Spleen (tissue), 11 donors: Measurements from ENCODE around the gene CNTN5. TPM values are rescaled to one million over a fixed set of nuclear protein-coding genes. Genes with fewer than 3 reads are reported as not detected.

Experiments used
- DNase-seq: peaks from one replicate; pipeline ENCODE4 v3.0.0-alpha.2; 2020
- H3K27ac ChIP-seq, 8 donors: fragments of 200-600 bp; sonication (generic) in 7 of 8; 1 replicate in 4 of 8; 2 replicates in 4 of 8; pipeline versions ENCODE4 v1.5.0 to v1.8.0; 2016 to 2021; ENCODE audit warnings: inconsistent platforms in 4 of 8, mild to moderate bottlenecking in 4 of 8, moderate library complexity in 1 of 8
- H3K27me3 ChIP-seq, 7 donors: fragments of 200-600 bp; sonication (generic) in 6 of 7; replicated peaks in 1 of 7; 1 replicate in 4 of 7; 2 replicates in 3 of 7; pipeline versions ENCODE4 v1.5.0 to v1.8.0; 2016 to 2021; ENCODE audit warnings: inconsistent platforms in 3 of 7, mild to moderate bottlenecking in 1 of 7
- H3K36me3 ChIP-seq, 6 donors: fragments of 200-600 bp; sonication (generic) in 5 of 6; 1 replicate in 4 of 6; 2 replicates in 2 of 6; pipeline versions ENCODE4 v1.5.0 to v1.8.0; 2016 to 2021; ENCODE audit warnings: inconsistent platforms in 2 of 6
- H3K4me1 ChIP-seq, 6 donors: fragments of 200-600 bp; sonication (generic) in 5 of 6; 1 replicate in 3 of 6; 2 replicates in 3 of 6; pipeline versions ENCODE4 v1.5.0 to v1.8.0; 2016 to 2021; ENCODE audit warnings: inconsistent platforms in 3 of 6
- H3K4me3 ChIP-seq, 8 donors: fragments of 200-600 bp; sonication (generic) in 7 of 8; 1 replicate in 4 of 8; 2 replicates in 4 of 8; pipeline versions ENCODE4 v1.5.0 to v1.8.0; 2016 to 2021; ENCODE audit warnings: inconsistent platforms in 4 of 8, mild to moderate bottlenecking in 4 of 8, moderate library complexity in 2 of 8
- H3K9me3 ChIP-seq, 8 donors: fragments of 200-600 bp; sonication (generic) in 7 of 8; 1 replicate in 4 of 8; 2 replicates in 4 of 8; pipeline versions ENCODE4 v1.5.0 to v1.8.0; 2016 to 2021; ENCODE audit warnings: inconsistent platforms in 4 of 8
- POLR2A ChIP-seq, 3 donors: fragments of 450-650 bp; IDR thresholded peaks; one replicate each; pipeline ENCODE4 v1.5.1; 2017; ENCODE audit warnings: antibody characterized with exemption in 3 of 3, mild to moderate bottlenecking in 1 of 3
- POLR2AphosphoS5 ChIP-seq, 3 donors: sonication (generic); formaldehyde crosslinking; IDR thresholded peaks; one replicate each; pipeline ENCODE4 v1.5.1; 2017; ENCODE audit warnings: antibody characterized with exemption in 3 of 3
- WGBS, 5 donors: extraction: QIAGEN DNeasy Blood & Tissue Kit in 3 of 5; methylation state at CpG; one replicate each; pipeline versions ENCODE4 v1.1.5 to v1.1.7; 2013 to 2018; 5-methylcytosine and 5-hydroxymethylcytosine counted together
- intact Hi-C: fragments of 100-400 bp; cut with DNase I; formaldehyde crosslinking; loops from one replicate; pipeline ENCODE4 v1.15.0; 2023; ENCODE audit warnings: low total_unique reads
- polyA plus RNA-seq, 3 donors: library from polyadenylated mRNA; stranded (reverse); fragments of 200-250 nt; gene quantifications; one replicate each; pipeline ENCODE4 v1.2.1, GENCODE V29; 2013
- total RNA-seq, 7 donors: library from RNA; depleted of rRNA in 3 of 7; stranded (reverse); fragments of >200 nt in 3 of 7; fragmentation: NEBNext Ultra II Directional in 4 of 7; extraction: Animal tissue kit (Norgen Biotek cat#: 25700) in 4 of 7; gene quantifications; one replicate each; pipeline versions ENCODE4 v1.1.0 to v1.2.1, GENCODE V29; 2016 to 2021
- TF ChIP-seq, protein P1 (sequence below), 11 experiments: fragments of 200-600 bp in 7 of 11; fragments of 450-650 bp in 4 of 11; sonication (generic) in 4 of 11; IDR thresholded peaks in 8 of 11; conservative IDR thresholded peaks in 3 of 11; 1 replicate in 7 of 11; 2 replicates in 4 of 11; pipeline versions ENCODE4 v1.4.0 to v1.8.0; 2016 to 2021; ENCODE audit warnings: antibody characterized with exemption in 11 of 11, inconsistent platforms in 4 of 11, mild to moderate bottlenecking in 1 of 11
- donor health status: healthy with polysubstance abuse.
- donor health status: DM: no; HTN: no; CAD: no; lungs with moderate emphysema.
- donor health status: DM: no; HTN: no; CAD: no.
- donor health status: Bipolar disorder and iron deficiency.
- donor health status: healthy.
- donor health status: DM: no; HTN: no; CAD: no.
- donor health status: DM: yes; HTN: yes; CAD: no.

The CNTN5 gene
- total and polyA plus RNA-seq, 10 donors = 0.02 TPM; not detected in 8

DNA sequence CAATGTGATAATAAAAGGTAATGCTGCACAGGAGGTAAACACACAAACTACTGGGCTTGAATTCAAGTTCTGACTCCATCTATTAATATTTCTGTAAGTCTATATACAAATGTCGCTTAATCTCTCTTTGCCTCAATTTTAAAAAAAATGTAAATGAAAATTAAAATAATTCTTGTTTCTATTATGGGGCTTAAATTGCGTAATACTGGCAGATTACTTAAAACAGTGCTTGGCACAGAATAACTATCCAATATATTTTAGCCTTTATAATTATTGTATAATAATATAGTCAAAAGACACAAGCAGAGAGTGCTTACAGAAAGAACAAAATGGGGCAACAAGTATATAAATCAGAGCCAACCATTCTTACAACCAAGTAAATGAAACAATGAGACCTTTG lies 489.1 kb downstream of the CNTN5 start:
- Histone ChIP-seq H3K9me3 (peaks cover 0 to 5% (median 0%) of the 10 kb centered on the region in 8 donors), H3K27ac (no peak overlapping the region), H3K4me1 (no peaks in the 10 kb centered on the region), H3K36me3 (no peaks in the 10 kb centered on the region), H3K27me3 (no peaks in the 10 kb centered on the region), H3K4me3 (no peak overlapping the region)
- WGBS, 5 donors = 85 to 95% (median 86%) methylated on average over 2 of the region's 2 CpGs
- intact Hi-C loops = no loop called here
- DNase-seq = no peak
- TF ChIP-seq POLR2AphosphoS5 (IDR thresholded peaks at IDR 0.05) (no peak), POLR2A (IDR thresholded peaks at IDR 0.05) (no peak)
- TF ChIP-seq, protein P1, sequence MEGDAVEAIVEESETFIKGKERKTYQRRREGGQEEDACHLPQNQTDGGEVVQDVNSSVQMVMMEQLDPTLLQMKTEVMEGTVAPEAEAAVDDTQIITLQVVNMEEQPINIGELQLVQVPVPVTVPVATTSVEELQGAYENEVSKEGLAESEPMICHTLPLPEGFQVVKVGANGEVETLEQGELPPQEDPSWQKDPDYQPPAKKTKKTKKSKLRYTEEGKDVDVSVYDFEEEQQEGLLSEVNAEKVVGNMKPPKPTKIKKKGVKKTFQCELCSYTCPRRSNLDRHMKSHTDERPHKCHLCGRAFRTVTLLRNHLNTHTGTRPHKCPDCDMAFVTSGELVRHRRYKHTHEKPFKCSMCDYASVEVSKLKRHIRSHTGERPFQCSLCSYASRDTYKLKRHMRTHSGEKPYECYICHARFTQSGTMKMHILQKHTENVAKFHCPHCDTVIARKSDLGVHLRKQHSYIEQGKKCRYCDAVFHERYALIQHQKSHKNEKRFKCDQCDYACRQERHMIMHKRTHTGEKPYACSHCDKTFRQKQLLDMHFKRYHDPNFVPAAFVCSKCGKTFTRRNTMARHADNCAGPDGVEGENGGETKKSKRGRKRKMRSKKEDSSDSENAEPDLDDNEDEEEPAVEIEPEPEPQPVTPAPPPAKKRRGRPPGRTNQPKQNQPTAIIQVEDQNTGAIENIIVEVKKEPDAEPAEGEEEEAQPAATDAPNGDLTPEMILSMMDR (IDR thresholded peaks at IDR 0.05 in 8 of 11, conservative IDR thresholded peaks at IDR 0.05 in 3 of 11) = no peak

DNA sequence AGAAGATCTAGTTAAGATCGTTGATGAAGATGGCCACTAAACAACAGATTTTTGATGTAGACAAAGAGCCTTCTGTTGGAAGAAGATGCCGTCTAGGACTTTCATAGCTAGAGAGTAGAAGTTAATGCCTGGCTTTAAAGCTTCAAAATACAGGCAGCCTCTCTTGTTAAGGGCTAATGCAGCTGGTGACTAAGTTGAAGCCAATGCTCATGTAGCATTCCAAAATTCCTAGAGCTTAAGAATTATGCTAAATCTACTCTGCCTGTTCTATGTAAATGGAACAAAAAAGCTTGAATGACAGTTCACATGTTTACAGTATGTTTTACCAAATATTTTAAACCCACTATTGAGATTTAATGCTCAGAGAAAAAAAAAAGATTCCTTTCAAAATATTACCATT lies 492.6 kb downstream of the CNTN5 start:
- Histone ChIP-seq H3K36me3 (no peaks in the 10 kb centered on the region), H3K4me3 (no peak overlapping the region), H3K27ac (no peak overlapping the region), H3K4me1 (no peaks in the 10 kb centered on the region), H3K27me3 (no peaks in the 10 kb centered on the region), H3K9me3 (peaks cover 0 to 3% (median 0%) of the 10 kb centered on the region in 8 donors)
- TF ChIP-seq POLR2AphosphoS5 (IDR thresholded peaks at IDR 0.05) (no peak), POLR2A (IDR thresholded peaks at IDR 0.05) (no peak)
- DNase-seq = no peak
- 81 to 94% (median 86%) methylated on average over 2 of the region's 2 CpGs for WGBS, 5 donors
- intact Hi-C loops = no loop called here

DNA sequence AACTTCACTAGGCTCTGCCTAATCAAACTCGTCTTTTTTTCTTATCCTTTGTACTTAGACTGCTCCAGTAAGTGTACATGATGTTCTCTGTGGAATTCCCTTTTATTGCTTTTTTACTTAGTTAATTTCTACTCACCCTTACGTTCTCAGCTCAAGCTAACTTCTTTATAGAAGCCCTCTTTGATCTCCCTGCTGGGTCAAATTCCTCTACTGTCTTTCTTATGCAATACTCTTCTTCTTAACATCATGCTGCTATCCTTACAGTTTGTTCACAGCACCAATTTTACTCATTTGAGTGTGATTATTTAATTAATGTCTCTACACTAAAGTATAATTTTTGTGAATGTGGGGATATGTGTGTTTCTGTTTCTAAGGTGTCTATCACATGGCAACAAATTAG lies 498.3 kb downstream of the CNTN5 start:
- H3K4me3 ChIP-seq = no peak overlapping the region
- H3K27ac ChIP-seq = no peak overlapping the region
- TF ChIP-seq, protein P1 (IDR thresholded peaks at IDR 0.05 in 8 of 11, conservative IDR thresholded peaks at IDR 0.05 in 3 of 11) = no peak
- TF ChIP-seq POLR2A (IDR thresholded peaks at IDR 0.05) (no peak), POLR2AphosphoS5 (IDR thresholded peaks at IDR 0.05) (no peak)
- no peaks in the 10 kb centered on the region for H3K9me3 ChIP-seq
- H3K4me1 ChIP-seq = no peaks in the 10 kb centered on the region
- H3K27me3 ChIP-seq = no peaks in the 10 kb centered on the region
- no peak for DNase-seq
- H3K36me3 ChIP-seq = no peaks in the 10 kb centered on the region
- intact Hi-C loops = no loop called here
- 46 to 64% (median 46%) methylated on average over 2 of the region's 2 CpGs for WGBS, 5 donors

DNA sequence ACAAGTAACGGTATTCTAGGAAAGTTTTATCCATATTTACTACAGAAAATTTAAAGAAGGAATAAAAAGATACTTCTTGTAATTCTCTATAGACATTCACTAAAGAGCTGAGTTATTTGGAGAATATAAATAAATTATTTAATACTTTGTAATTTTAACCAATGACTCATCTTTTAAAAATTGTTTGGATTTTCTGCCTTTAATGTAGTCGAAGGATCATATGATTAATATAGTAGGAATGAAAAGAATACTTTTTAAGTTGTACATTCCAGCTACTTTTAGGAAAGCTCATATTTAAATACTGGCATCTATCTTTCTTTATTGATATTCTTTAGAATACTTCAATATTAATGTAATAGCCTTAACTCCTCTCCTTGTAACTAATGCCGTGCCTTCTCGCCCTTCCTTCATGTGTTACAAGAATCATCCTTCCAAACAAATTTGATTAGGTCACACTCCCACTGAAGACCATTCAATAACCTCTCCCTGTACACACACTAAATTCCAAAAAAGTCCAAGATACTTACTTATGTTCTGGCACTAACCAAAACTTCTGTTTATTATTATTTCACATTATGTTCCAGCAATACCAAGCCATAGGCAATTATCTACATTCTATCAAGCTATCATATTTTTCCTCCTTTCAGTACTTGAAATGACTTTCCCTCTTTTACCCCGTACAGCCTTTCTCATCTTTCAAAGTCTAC lies 501.9 kb downstream of the CNTN5 start:
- no peak for DNase-seq
- no peaks in the 10 kb centered on the region for H3K27me3 ChIP-seq
- H3K27ac ChIP-seq = no peak overlapping the region
- intact Hi-C loops = no loop called here
- 74 to 87% (median 79%) methylated on average over 5 of the region's 5 CpGs for WGBS, 5 donors
- no peaks in the 10 kb centered on the region for H3K9me3 ChIP-seq
- H3K4me3 ChIP-seq = no peak overlapping the region
- no peak for TF ChIP-seq POLR2A (IDR thresholded peaks at IDR 0.05)
- TF ChIP-seq POLR2AphosphoS5 (IDR thresholded peaks at IDR 0.05) = no peak
- TF ChIP-seq, protein P1 (IDR thresholded peaks at IDR 0.05 in 8 of 11, conservative IDR thresholded peaks at IDR 0.05 in 3 of 11) = no peak
- no peaks in the 10 kb centered on the region for H3K4me1 ChIP-seq
- H3K36me3 ChIP-seq = no peaks in the 10 kb centered on the region
